CD4-positive, alpha-beta T cell treated with Interleukin-15 for 1 hour (primary cell): ENCODE measurements around the gene FTSJ3.
"Not testable (repeated sequence)": the region's sequence is repeated elsewhere in the genome, so short reads cannot be mapped to it uniquely, and the experiment has no call there.

Source experiments
- DNase-seq: peaks from one replicate; pipeline ENCODE4 v3.0.0-alpha.2; 2020

Gene FTSJ3

DNA sequence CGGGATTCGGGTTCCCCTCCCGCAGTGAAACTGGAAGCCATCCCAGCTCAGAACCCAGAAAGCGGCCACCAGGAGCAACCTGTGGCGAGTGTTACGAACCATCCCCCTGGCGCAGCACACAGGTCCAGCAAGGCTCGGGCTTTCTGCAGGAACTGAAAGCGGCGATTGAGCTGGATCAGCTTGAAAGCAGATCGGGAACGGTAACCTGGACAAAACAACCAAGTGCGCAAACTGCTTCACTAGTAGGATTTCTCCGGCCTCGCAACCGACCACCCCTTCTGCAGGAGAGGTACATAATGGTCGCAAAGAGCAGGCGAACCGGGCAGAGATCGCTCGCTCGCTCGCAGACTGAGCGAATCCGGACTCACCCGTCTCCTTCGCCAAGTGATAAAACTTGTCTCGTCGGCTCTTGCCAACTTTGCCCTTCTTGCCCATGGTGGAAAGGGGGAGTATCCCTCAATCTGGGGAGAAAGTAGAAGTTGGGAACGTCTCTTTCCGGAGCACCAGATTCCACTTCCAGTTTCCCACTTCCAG lies 928 bp downstream of the FTSJ3 start:
- no peak for DNase-seq

DNA sequence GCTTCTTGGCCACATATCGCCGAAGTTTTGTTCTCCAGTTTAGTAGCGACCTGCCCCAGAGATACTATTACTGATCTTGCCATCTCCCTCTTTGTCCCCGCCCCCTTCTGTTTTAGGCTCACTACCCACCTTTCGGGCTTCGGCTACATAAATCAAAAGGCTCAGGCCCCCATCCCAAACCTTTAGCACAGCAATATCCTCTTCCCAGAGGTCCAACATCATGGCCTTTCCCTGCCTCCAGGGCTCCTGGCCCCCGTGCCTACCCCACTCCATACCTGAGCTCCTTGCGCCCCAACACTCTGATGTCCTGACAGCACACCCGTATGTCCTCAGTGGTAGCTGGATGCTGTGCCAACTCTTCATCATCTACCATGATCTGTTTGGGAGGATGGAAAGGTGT lies 3.1 kb downstream of the FTSJ3 start:
- no peak for DNase-seq

DNA sequence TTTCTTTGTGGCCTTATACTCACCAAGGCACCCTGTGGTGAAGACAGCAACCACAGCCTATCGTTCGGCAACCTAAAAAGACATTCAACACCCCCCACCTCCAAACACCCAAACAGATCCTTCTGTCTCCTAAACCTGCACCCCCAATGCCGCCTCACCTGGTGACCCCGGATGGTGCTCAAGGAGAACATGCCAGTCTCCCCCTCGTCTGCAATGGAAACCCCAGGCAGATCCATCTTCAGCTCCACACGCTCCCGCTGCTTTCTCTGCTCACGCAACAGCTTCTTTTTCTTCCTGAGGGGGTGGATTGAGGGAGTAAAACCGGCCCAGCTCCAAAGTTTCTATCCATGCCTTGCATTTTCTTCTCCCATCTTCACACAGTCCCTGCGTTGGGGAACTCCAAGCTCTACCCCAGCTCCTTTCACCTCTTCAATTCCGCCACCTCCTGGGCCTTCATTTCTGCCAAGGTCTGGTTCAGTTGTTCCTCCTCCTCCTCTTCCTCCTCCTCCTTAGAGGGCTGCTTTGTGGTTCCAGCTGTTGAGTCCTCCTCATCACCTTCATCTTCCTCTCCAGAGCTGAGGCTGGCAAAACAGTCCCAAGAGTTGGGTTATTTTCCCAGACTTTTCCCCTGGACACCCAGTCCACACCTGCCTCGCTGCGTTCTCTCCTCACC lies 3.7 kb downstream of the FTSJ3 start:
- DNase-seq = no peak

DNA sequence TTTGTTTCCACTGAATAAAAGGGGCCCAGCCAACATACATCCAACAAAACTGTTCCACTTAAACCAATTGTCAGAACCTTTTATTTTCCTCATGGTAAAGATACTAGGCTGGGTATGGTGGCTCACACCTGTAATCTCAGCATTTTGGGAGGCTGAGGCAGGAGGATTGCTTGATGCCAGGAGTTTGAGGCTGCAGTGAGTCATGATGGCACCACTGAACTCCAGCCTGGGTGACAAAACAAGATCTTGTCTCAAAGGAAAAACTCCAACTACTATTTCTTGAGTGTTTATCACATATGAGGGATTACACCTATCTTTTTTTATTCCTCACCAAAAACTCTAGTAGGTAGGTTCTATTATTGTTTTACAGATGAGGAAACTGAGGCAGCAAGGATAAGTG lies 4.9 kb downstream of the FTSJ3 start:
- DNase-seq = no peak

DNA sequence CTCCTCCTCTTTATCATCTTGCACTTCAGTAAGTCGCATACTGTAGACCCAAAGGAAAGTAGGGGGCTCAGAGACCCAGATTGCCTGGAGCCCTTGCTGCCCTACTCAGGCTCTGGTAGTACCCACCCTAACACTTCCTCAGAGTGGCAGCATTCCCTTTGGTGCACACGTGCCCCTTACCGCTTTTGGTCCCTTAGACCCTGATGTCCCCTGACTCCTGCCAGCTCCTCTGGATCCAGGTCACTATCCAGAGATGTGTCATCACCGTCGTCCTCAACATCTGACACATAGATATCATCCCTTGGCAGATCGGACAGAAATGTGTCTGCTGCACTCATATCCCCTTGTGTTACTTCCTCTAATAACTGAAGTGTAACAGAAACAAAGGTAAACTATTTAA lies 5.7 kb downstream of the FTSJ3 start:
- DNase-seq = no peak

DNA sequence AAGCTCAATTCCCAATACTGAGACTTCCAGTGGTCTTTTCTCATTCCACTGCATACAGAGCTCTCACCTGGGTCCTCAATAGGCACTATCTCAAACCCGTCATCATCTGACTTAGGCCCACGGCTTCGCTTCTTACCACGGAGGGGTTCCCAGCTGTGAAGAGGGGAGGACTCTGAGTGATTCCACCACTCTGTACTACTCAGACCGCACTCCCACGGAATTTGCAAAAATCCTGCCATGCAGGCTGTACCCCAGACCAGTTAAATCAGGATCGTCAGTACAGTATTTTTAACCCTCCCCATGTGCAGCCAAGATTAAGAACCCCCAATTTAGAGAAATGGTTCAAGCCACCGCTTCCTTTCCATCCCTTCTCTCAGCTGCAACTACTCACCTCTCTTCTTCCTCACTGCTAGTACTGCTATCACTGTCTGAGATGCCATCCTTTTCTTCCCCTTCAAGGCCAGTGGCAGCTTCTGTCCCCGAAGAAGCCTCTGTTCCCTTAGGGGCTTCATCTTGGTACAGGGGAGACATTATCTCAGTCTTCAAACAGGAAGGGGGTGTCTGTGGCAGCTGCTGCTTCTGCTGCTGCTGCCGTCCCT lies 6.4 kb downstream of the FTSJ3 start:
- no peak for DNase-seq

DNA sequence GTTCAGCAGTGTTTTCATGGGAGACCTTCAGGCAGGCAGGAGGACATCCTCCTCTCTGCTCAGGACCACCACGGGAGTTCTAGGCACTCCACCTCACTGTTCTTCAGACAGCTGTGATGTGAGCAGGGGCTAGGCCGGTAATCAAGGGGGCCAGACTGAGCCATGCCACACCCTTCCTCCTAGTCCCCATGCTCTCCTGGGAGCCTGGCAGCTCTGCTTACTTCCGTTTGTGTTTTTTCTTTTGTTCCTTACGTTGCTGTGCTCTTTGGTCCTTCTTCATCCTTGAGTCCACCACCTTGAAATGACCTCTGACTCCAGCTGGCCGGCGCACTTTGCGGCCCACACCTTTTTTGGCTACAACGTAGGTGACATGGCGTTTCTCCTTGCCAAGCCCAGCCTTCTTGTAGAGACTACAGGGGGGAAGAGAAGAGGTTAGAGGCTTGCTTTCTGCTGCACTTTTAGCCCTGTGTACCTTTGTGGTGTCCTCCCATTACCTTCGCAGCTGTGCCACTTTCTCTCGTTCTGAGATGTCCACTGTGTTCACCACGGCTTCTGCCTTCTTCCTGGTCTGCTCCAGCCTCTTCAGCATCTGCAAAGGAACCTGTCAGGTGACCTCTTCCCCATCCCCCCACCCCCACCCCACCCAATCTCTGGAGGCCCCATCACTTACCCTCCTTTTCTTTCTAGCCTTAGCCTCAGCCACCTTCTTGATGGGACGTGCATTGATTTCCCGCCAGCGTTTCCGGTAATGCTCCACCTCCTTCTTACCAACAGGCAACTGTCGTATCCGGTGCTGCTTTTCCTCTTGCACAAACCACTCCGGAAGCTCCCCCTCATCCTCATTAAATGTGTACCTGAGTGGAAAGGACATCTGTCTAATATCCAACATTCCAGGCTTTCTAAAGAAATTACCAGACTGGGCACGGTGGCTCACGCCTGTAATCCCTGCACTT lies 7.6 kb downstream of the FTSJ3 start:
- no peak for DNase-seq

DNA sequence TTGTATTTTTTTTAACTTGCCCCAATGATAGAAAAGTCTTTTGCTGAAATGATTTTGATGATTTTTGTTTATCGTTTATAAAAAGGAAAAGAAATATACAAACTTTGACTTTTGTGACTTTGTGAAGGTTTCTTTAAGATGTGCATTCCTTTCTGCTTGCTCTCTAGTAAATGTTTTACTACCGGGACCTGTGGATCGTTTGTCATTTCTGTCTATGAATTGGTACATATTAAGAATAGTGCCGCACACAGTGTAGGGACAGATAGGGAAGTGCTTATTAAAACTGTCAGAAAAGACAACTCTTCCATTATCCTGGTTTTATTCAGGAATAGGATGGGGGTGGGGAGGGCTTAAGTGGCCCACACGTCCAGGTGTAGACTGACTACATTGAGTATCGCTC lies 8.3 kb downstream of the FTSJ3 start:
- no peak for DNase-seq

DNA sequence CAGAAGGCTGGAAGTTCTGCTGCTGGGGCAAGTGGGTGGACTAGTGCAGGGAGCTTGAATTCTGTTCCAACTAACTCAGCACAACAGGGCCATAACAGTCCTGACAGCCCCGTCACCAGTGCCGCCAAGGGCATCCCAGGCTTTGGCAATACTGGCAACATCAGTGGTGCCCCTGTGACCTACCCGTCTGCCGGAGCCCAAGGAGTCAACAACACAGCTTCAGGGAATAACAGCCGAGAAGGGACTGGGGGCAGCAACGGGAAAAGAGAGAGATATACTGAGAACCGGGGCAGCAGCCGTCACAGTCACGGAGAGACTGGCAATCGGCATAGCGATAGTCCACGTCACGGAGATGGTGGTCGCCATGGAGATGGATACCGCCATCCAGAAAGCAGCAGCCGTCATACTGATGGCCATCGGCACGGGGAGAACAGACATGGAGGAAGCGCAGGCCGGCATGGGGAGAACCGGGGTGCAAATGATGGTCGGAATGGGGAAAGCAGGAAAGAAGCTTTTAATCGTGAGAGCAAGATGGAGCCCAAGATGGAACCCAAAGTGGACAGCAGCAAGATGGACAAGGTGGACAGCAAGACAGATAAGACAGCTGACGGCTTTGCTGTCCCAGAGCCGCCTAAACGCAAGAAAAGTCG lies 9.6 kb downstream of the FTSJ3 start:
- no peak for DNase-seq

DNA sequence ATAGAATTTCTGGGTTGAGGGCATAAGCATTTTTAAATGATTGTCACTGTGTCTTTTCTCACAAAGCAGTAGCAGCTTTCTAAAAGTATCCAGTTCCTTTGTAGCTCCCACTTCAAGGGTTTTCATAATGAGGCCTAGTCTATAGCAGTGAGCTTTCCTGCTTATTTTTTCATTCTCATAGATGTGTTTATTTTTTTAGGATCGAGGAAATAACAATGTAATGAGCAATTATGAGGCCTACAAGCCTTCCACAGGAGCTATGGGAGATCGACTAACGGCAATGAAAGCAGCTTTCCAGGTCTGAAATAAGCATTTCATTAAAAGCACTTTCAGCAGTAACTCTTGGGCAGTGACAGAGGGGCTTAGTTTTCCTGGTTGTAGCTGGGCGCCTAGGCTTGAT lies 10.8 kb downstream of the FTSJ3 start:
- DNase-seq = no peak

DNA sequence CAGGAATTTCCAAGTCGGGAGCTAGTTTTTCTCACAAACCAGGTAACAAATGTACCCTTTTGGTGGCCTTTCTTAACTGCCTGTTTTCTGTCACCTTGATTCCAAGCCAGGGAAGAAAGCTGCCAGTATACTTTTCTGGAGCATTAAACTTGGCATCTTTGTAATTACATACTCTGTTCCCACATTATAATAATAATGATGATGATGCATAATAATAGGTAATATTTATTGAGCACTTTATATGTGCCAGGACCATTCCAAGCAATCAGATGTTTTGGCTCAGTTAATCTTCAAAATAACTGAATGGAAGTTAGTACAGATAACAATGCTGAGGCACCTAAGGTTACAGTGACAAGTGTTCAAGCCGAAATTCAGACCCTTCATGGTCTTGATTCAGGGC lies 11.3 kb downstream of the FTSJ3 start:
- DNase-seq = no peak

DNA sequence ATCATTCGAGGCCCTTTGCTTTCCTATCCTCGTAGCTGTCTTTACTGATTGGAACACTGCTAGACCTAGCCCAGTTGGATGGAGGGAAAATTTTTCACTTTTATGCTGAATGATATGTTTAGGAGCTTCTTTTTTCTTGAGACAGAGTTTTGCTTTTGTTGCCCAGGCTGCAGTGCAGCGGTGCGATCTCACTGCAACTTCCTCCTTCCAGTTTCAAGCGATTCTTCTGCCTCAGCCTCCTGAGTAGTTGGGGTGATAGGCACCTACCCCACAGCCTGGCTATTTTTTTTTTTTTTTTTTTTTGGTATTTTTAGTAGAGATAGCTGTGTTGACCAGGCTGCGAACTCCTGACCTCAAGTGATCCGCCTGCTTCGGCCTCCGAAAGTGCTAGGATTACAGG lies 17.5 kb downstream of the FTSJ3 start:
- no peak for DNase-seq

DNA sequence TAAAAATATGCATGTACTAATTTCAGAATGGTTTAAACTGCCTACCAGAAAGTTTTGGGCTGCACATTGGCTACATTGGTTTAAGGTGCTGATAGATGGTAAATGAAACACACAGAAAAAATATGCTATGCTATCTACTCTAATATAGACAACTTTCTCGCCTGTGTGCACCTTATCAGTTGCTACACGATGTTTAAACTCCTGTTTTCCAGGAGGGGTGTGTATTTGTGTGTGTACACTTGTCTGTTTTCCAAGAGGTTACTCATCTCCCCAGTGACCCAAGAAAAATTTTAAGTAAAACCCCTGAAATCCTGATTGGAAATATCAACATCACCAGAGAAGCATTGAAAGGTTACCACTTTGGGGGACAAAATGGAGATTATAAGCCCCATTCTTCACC lies 21.9 kb downstream of the FTSJ3 start:
- no peak for DNase-seq

DNA sequence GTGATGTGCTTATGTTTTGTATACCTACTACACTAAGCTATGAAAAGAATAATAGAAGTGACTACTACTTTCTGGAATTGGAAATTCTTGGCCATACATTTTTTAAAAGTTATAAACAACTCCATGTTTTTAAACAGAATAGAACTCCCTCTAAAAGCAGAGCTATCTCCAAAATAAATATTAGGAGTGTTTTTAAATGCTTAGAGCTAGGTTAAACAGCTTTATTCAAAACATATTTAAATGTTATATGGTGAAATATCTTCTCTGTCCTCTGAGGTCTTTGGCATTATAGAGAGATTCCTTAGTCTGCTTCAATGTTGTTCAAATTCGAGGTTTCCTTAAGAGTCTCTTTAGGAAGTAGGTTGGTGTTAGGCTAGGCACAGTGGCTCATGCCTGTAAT lies 23.1 kb downstream of the FTSJ3 start:
- no peak for DNase-seq

DNA sequence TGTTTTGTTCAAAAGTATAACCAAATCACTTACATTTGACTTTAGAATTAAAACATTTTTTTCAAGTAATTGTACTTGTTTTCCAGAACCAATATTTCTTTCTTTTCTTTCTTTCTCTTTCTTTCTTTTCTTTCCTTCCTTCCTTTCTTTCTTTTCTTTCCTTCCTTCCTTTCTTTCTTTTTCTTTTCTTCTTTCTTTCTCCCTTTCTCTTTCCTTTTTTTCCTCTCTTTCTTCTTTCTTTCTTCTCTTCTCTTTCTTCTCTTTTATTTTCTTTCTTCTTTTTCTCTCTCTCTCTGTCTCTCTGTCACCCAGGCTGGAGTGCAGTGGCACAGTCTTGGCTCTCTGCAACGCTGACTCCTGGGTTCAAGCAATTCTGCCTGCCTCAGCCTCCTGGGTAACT lies 26.7 kb downstream of the FTSJ3 start:
- DNase-seq = no peak

DNA sequence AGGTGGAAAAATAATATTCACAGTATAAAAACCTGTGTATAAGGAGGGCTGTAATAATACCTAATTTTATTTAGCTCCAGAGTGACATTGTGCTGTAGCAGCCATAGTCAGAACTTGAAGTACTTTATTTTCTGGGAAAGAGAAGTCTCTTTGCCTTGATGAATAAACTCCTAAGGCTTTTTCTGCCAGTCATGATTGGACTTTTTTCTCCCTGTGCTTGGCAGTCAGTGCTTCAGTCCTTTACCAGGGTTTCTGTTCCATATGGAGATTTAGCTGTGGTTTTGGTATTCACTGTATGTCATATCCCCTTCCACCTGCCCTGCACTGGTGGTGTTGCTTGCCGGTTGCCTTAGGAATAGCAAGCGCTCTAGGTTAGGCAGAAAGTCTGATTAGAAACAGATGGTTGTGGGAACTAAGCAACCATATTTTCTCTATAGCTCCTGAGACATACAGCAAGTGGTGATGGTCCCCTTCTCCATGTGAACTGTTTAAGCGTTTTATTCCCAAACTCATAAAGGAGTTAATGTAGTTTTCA lies 28.8 kb downstream of the FTSJ3 start:
- DNase-seq = no peak

DNA sequence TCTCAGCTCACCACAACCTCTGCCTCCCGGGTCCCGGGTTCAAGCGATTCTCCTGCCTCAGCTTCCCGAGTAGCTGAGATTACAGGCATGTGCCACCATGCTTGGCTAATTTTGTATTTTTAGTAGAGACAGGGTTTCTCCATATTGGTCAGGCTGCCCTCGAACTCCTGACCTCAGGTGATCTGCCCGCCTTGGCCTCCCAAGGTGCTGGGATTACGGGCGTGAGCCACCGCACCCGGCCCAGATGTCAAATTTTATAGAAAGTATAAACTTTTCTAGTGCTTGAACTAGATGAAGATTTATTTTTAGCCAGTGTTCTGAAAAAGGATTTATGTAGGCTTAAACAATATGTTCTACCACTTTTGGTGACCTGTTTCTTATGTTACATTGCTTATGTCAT lies 31.1 kb downstream of the FTSJ3 start:
- not testable (repeated sequence) for DNase-seq

DNA sequence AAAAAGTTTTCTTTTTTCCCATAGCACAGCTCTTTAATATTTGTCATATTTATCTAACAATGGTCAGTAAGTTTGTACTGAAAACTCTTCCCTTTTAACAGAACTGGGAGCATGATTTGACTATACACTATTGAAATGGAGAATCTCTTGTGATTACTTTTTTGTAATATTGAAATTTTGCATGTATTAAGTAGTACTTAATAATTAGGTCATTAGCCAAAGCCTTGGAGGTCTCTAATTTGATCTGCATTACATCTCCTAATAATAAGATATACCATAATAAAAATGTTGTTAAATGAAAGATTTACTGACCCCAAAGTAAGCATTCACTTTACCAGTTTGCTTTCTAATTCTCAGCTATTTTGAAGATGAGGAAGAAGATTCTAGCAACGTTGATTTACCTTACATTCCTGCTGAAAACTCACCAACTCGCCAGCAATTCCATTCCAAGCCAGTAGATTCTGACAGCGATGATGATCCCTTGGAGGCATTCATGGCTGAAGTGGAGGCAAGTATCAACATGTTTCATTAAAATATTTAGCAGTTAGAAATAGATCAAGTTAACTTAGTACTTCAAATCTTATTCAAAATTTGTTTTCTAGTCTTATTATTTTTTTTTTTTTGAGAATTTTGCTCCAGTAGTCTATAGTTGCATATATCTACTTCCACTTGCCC lies 35.3 kb downstream of the FTSJ3 start:
- no peak for DNase-seq

DNA sequence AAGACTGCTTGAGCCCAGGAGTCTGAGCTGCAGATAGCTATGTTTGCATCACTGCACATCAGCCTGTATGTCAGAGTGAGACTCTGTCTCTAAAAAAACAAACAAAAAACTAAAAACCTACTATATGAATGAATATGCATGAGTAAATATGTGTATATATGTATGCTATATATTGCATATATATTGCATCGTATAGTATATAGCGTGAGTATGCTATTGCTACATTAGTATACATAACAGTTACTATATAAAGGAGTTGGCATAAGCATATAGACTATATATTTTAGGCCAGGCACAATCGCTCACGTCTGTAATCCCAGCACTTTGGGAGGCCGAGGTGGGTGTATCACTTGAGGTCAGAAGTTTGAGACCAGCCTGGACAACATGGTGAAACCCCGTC lies 37.4 kb downstream of the FTSJ3 start:
- no peak for DNase-seq

DNA sequence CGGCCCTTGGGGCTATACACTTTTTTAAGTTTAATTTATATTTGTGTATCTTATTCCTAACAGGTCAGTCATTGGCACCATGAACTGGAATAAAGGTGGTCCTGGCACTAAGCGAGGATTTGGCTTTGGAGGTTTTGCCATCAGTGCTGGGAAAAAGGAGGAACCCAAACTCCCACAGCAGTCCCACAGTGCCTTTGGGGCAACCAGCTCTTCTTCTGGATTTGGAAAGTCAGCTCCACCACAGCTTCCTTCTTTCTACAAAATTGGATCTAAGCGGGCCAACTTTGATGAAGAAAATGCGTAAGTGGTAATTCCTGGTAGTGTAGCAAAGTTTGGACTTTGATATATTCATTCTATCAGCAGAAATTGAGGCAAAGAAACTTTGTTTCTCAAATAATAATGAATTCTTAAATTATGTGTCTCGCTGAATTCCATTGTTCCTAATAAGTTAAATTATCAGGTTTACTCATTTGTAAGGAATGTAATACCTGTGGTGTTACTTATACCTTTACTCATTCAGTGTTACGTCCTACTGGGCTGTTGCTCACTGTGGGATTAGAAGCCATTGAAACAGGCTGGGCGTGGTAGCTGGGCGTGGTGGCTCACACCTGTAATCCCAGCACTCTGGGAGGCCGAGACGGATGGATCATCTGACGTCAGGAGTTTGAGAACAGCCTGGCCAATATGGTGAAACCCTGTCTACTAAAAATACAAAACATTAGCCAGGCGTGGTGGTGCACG lies 40.3 kb downstream of the FTSJ3 start:
- DNase-seq = no peak

DNA sequence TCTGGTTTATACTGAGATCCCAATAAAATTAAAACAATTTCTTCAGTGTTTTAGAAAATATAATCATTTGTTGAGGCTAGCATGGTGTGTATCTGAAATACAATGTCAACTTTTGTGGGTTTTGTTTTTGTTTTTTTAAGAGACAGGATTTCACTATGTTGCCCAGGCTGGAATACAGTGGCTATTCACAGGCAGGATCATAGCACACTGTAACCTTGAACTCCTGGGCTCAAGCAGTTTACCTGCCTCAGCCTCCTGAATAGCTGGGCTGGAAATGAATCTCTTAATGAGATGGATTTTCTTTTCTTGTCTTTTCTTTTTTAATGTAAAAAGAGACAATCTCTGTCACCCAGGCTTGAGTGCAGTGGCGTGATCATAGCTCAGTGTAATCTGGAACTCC lies 41.3 kb downstream of the FTSJ3 start:
- DNase-seq = no peak

DNA sequence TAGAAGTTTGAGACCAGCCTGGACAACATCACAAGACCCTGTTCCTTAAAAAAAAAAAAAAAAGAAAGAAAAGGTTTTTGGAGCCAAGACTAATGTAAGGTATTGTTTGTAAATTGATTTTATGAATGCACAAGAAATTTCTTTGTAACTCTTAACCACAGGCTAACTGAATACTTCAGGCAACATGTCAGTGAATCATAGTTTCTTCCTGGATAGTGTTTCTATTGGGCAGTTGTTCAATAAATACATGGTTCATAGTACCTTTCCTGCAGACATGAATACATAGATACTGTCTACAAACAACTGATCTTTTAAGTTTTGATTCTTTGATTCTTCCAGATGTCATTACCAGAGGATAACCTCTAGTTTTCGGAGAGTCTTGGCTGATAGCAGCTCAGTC lies 41.9 kb downstream of the FTSJ3 start:
- DNase-seq = no peak
